ENCODE results near the gene OVOL3. TPM values are rescaled to one million over a fixed set of nuclear protein-coding genes. Genes with fewer than 3 reads are reported as not detected.
A peak's percentile ranks its signal among the peaks of the same experiment; 100 is the strongest.

OVOL3 gene
- total RNA-seq, 1 donor: not detected

GRCh38 chr19:36150586-36150985 is 39.6 kb downstream of the OVOL3 start:
- no peak for TF ChIP-seq CTCF (IDR thresholded peaks at IDR 0.05; ENCODE audit: insufficient read depth, low read length)
- no peak overlapping the region for H3K4me3 ChIP-seq (ENCODE audit: low read depth, low read length)
- no peak for DNase-seq (ENCODE audit: low read depth)

GRCh38 chr19:36151144-36152018 is 40.4 kb downstream of the OVOL3 start:
- no peak for TF ChIP-seq CTCF (IDR thresholded peaks at IDR 0.05; ENCODE audit: insufficient read depth, low read length)
- DNase-seq (ENCODE audit: low read depth): no peak
- peak overlapping the region; percentile 56 for H3K4me3 ChIP-seq (ENCODE audit: low read depth, low read length)

DNA sequence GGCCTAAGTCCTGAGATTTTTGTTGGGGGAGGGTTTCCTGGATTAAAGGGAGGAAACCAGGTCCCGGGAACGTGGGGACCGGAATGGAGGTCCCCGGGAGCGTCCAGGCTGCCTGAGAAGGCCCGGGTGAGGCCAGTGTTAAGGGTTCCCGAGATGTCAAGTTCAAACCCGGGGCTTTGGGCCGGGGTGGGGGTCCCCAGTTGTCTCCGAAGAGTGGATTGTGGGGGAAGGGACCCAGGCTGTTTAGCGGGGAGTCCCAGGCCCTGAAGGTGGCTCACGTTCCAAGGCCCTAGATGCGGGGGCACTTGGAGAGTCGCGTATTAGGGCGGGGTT is 41.0 kb downstream of the OVOL3 start:
- TF ChIP-seq CTCF (IDR thresholded peaks at IDR 0.05; ENCODE audit: insufficient read depth, low read length): no peak
- DNase-seq (ENCODE audit: low read depth): no peak
- peak overlapping the region; percentile 56 for H3K4me3 ChIP-seq (ENCODE audit: low read depth, low read length)

DNA sequence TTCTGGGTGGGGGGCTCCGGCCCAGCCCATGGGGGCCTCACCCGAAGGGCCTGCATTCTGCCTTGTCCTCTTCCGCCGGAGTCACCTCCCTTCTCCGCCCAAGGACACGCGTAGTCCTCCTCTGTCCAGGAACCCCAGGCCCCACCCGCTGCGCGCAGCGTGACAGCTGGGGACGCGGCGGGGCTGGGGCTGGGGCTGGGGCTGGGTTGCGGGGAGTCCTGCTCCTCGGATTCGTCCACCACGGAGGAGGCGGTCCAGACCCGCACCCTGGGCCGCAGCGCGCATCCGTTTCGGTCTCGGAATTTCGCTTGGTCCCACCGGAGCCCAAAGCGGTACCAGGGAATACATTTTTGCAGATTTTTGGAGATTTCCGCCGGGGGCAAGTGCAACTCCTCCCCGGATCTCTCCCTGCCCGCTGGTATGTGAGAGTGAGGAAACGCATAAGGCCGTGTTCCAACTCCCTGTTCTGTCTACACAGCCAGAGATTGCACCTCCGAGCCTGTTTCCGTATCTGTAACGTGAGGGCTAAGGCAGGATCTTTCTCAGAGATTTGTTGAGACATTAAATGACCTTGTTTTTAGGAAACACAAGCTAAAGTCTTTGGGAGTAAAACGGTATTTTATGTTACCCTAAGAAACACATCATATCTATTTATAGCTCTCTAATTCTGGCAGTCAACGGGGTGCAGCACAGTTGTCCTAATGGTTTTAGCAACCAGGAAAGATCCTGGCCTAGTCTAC is 41.6 kb downstream of the OVOL3 start, which contains the start of gene COX7A1:
TSS of gene COX7A1 (minus strand) at position 96 of the 740 bp plus-strand sequence. CDS start at position 56, 40 bp downstream.
- TF ChIP-seq CTCF (IDR thresholded peaks at IDR 0.05; ENCODE audit: insufficient read depth, low read length): no peak
- DNase-seq (ENCODE audit: low read depth): peak; percentile 61
- H3K4me3 ChIP-seq (ENCODE audit: low read depth, low read length): peak within 1 kb of the TSS; percentile 56

DNA sequence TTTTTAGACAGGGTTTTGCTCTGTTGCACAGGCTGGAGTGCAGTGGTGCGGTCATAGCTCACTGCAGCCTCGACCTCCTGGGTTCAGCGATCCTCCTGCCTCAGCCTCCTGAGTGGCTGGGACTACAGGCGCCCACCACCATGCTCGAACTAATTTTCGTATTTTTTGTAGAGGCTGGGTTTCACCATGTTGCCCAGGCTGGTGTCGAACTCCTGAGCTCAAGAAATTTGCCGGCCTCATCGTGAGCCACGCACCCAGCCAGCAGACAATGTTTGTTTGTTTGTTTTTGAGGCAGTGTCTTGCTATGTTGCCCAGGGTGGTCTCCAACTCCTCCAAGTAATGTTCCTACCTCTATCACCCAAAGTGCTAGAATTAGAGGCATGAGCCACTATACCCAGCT is 42.2 kb downstream of the OVOL3 start:
- DNase-seq (ENCODE audit: low read depth): no peak
- no peak overlapping the region for H3K4me3 ChIP-seq (ENCODE audit: low read depth, low read length)

More for the DNA sequence above, 42.2 kb downstream of the OVOL3 start:
- no peak for TF ChIP-seq CTCF (IDR thresholded peaks at IDR 0.05; ENCODE audit: insufficient read depth, low read length)

All from fibroblast of the aortic adventitia (primary cell).